K562 (cell line): ENCODE results near the gene EDARADD. TPM values are rescaled to one million over a fixed set of nuclear protein-coding genes. Genes with fewer than 3 reads are reported as not detected.

Experiments used
- ATAC-seq: fragments of 200-7000 bp; cut with Tn5 transposase; 3 replicates; pipeline ENCODE4 v1.9.1; 2020; ENCODE audit warnings: moderate library complexity
- BruUV-seq: library from RNA; stranded (reverse); fragments of 400-500 nt; replicated peaks from 2 replicates; lab custom pipeline; 2021; lab: Mats Ljungman, UMichigan
- CTCF ChIA-PET: fragments of 300-600 bp; formaldehyde crosslinking; extraction: SDS; loops from one replicate; lab custom pipeline; 2021; ENCODE audit warnings: low intra/inter-chr PET ratio; lab: Yijun Ruan, JAX
- POLR2A ChIA-PET: fragments of 300-600, 350-650 bp; sonication (Branson Sonifier 250); formaldehyde crosslinking; extraction: SDS; loops from one replicate; lab custom pipeline; 2021; ENCODE audit warnings: antibody characterized with exemption, inconsistent platforms; lab: Yijun Ruan, JAX
- DNase-seq, 4 experiments: peaks; one replicate each; pipeline versions ENCODE4 v3.0.0 to v3.0.0-alpha.2; 2011 to 2018; ENCODE audit warnings: low spot score in 3 of 4, mixed read lengths in 3 of 4; ENCODE audit errors: extremely low read depth in 1 of 4
- FAIRE-seq: peaks from 2 replicates; lab custom pipeline; 2011; peaks lifted over from hg19 to GRCh38; lab: Jason Lieb, UNC
- H2AFZ ChIP-seq: 2 replicates; pipeline ENCODE4 v1.6.0; 2011; ENCODE audit warnings: low read depth, low read length, control low read depth, inconsistent platforms
- H3K27ac ChIP-seq: fragments of 200-600 bp; 3 replicates; pipeline ENCODE4 v1.8.0; 2011; ENCODE audit warnings: low read depth, mild to moderate bottlenecking, control low read depth, inconsistent platforms, low read length, moderate library complexity, mixed read lengths; ENCODE audit errors: extremely low read depth
- H3K27me3 ChIP-seq, 2 experiments: fragments of 300-600 bp in 1 of 2; 2 replicates in 1 of 2; 3 replicates in 1 of 2; pipeline versions ENCODE4 v1.6.0 to v1.8.0; 2011; ENCODE audit warnings: inconsistent platforms in 2 of 2, low read length in 2 of 2, mild to moderate bottlenecking in 1 of 2, mixed read lengths in 1 of 2, moderate library complexity in 1 of 2; ENCODE audit not compliant: control insufficient read depth in 2 of 2, insufficient read depth in 2 of 2
- H3K36me3 ChIP-seq: fragments of 300-600 bp; 3 replicates; pipeline ENCODE4 v1.8.0; 2011; ENCODE audit warnings: mild to moderate bottlenecking, low read length, inconsistent platforms; ENCODE audit not compliant: control insufficient read depth, insufficient read depth
- H3K4me1 ChIP-seq, 2 experiments: fragments of 200-600 bp in 1 of 2; replicated peaks in 1 of 2; 2 replicates in 1 of 2; 3 replicates in 1 of 2; pipeline versions ENCODE4 v1.5.1 to v1.8.0; 2011; ENCODE audit warnings: inconsistent platforms in 2 of 2, low read length in 2 of 2, mild to moderate bottlenecking in 1 of 2, mixed read lengths in 1 of 2, moderate library complexity in 1 of 2; ENCODE audit not compliant: control insufficient read depth in 2 of 2, insufficient read depth in 2 of 2
- H3K4me2 ChIP-seq: 2 replicates; pipeline ENCODE4 v1.6.1; 2011; ENCODE audit warnings: low read length, control low read depth, inconsistent platforms, mixed read lengths; ENCODE audit not compliant: insufficient read depth
- H3K4me3 ChIP-seq: fragments of 200-600 bp; sonication (generic), shearing (Covaris generic); 2 replicates; pipeline ENCODE4 v1.5.1; 2016; ENCODE audit warnings: control low read depth, inconsistent platforms
- H3K79me2 ChIP-seq: fragments of 200-600 bp; 3 replicates; pipeline ENCODE4 v1.8.0; 2011; ENCODE audit warnings: low read length, inconsistent platforms; ENCODE audit not compliant: control insufficient read depth, insufficient read depth
- H3K9ac ChIP-seq, 2 experiments: 2 replicates each; pipeline versions ENCODE4 v1.6.0 to v1.6.1; 2011; ENCODE audit warnings: low read depth in 2 of 2, low read length in 2 of 2, control low read depth in 1 of 2, inconsistent platforms in 1 of 2, mild to moderate bottlenecking in 1 of 2, mixed read lengths in 1 of 2; ENCODE audit not compliant: insufficient read depth in 1 of 2
- H3K9me1 ChIP-seq: one replicate; pipeline ENCODE4 v1.6.0; 2011; ENCODE audit warnings: inconsistent platforms, mild to moderate bottlenecking, low read length, moderate library complexity; ENCODE audit not compliant: control insufficient read depth, insufficient read depth
- H3K9me3 ChIP-seq: replicated peaks from 2 replicates; pipeline ENCODE4 v1.5.1; 2011; ENCODE audit warnings: low read depth, low read length, inconsistent platforms; ENCODE audit not compliant: control insufficient read depth, insufficient read depth
- H4K20me1 ChIP-seq: replicated peaks from 2 replicates; pipeline ENCODE4 v1.6.1; 2011; ENCODE audit warnings: low read length, inconsistent platforms, mixed read lengths; ENCODE audit not compliant: control insufficient read depth, insufficient read depth
- MLLT1 ChIP-seq, 2 experiments: fragments of 450-650 bp; IDR thresholded peaks; 2 replicates each; pipeline ENCODE4 v1.6.1; 2016
- POLR2A ChIP-seq: fragments of 450-650 bp; conservative IDR thresholded peaks from 2 replicates; pipeline ENCODE4 v1.6.1; 2016
- SPI1 ChIP-seq: IDR thresholded peaks from 2 replicates; pipeline ENCODE4 v1.6.1; 2011; ENCODE audit warnings: low read depth, low read length, control low read depth, borderline replicate concordance
- XRCC4 ChIP-seq: IDR thresholded peaks from one replicate; pipeline ENCODE4 v1.6.1; 2011; ENCODE audit not compliant: insufficient read depth, insufficient read length; ENCODE audit errors: extremely low read depth
- ZNF830 ChIP-seq: fragments of 250-450 bp; sonication (Bioruptor Pico); IDR thresholded peaks from 2 replicates; pipeline ENCODE4 v1.5.0; 2021; ENCODE audit warnings: mild to moderate bottlenecking
- WGBS: fragments of 100-300 bp; shearing (Covaris generic); methylation state at CpG from one replicate; pipeline ENCODE4 v1.1.6; 2016; ENCODE audit warnings: low coverage, mixed read lengths; ENCODE audit not compliant: insufficient coverage; ENCODE audit errors: missing lambda C conversion rate; 5-methylcytosine and 5-hydroxymethylcytosine counted together
- in situ Hi-C: fragments of 300-500 bp; cut with MboI; formaldehyde crosslinking; loops from 4 replicates; pipeline ENCODE4 v1.15.0; 2018; ENCODE audit warnings: inconsistent platforms, mixed read lengths
- intact Hi-C: fragments of 100-400 bp; cut with micrococcal nuclease; formaldehyde crosslinking; loops from 2 replicates; pipeline ENCODE4 v1.14.2; 2022
- polyA plus RNA-seq, 8 experiments: library from polyadenylated mRNA; depleted of rRNA in 4 of 8; stranded (reverse) in 5 of 8; unstranded in 3 of 8; fragments of >200 nt; fragmentation: Nextera tagmentation in 2 of 8; fragmentation: Illumina TruSeq in 1 of 8; extraction: Ambion mirVana in 2 of 8; extraction: Trizol in 1 of 8; gene quantifications; 2 replicates each; pipeline versions ENCODE4 v1.2.1 to v1.2.3, GENCODE V29; 2011 to 2014; ENCODE audit warnings: inconsistent platforms in 1 of 8, missing spikeins in 1 of 8
- total RNA-seq, 7 experiments: library from RNA; depleted of rRNA in 6 of 7; stranded (reverse); fragments of >200 nt in 6 of 7; fragmentation: Illumina TruSeq in 2 of 7; extraction: Trizol in 2 of 7; gene quantifications; 2 replicates each; pipeline versions ENCODE4 v1.2.1 to v1.2.3, GENCODE V29; 2011 to 2021; ENCODE audit warnings: low replicate concordance in 1 of 7

The EDARADD gene
- total and polyA plus RNA-seq, 9 of the 15 experiments (the other 6 are each of a cell fraction or from before 2014, with no cell fraction given) = 0.46 to 32.4 (median 20.6) TPM

GRCh38 chr1:236401698-236402097 lies 7.6 kb downstream of the EDARADD start:
- 70% methylated on average over 7 of the region's 7 CpGs for WGBS
- Histone ChIP-seq H3K79me2 (peaks cover 36% of the 10 kb centered on the region), H3K4me1 (peaks cover 16 to 22% of the 10 kb centered on the region in 2 experiments; a peak in 4 of 5 replicates)

More at GRCh38 chr1:236401698-236402097, 7.6 kb downstream of the EDARADD start:
- DNase-seq (no peak), FAIRE-seq (no peak), ATAC-seq (no peak)
- in situ Hi-C loops = no loop called here
- H3K9me1 ChIP-seq = no peaks in the 10 kb centered on the region
- no peaks in the 10 kb centered on the region; the same call in 1 of the 2 replicates for H4K20me1 ChIP-seq
- H3K27me3 ChIP-seq = no peaks in the 10 kb centered on the region
- no peak overlapping the region for H3K4me3 ChIP-seq
- intact Hi-C loops = no loop called here
- ChIA-PET CTCF (no interaction called here), POLR2A (no interaction called here)
- BruUV-seq = no TSS peak
- 0 out of 2 replicates have a peak, but pooled peaks have one; percentile 10 for TF ChIP-seq SPI1
- TF ChIP-seq XRCC4 = no peak
- no peak for TF ChIP-seq POLR2A
- TF ChIP-seq ZNF830 (CRISPR knock-in tag) = no peak
- no peak for TF ChIP-seq MLLT1 (IDR thresholded peaks at IDR 0.05)
- H2AFZ ChIP-seq = no peak overlapping the region
- no peak overlapping the region for H3K4me2 ChIP-seq
- H3K27ac ChIP-seq = no peak overlapping the region
- no peaks in the 10 kb centered on the region for H3K9me3 ChIP-seq
- H3K9ac ChIP-seq = no peak overlapping the region
- H3K36me3 ChIP-seq = peaks cover 23% of the 10 kb centered on the region; the same call in 2 of the 3 replicates
